Mesodermal cell (in vitro differentiated cells): ENCODE results near the gene DHX35.
"Not testable (repeated sequence)": the region's sequence is repeated elsewhere in the genome, so short reads cannot be mapped to it uniquely, and the experiment has no call there.

Experiments
- H3K27ac ChIP-seq: 2 replicates; pipeline ENCODE4 v1.7.0; 2013; ENCODE audit warnings: mild to moderate bottlenecking, low read depth, low read length, moderate library complexity; ENCODE audit not compliant: severe bottlenecking
- H3K36me3 ChIP-seq: 2 replicates; pipeline ENCODE4 v1.7.1; 2013; ENCODE audit warnings: mild to moderate bottlenecking, low read length, moderate library complexity; ENCODE audit not compliant: control insufficient read depth, insufficient read depth
- H3K4me1 ChIP-seq: one replicate; pipeline ENCODE4 v1.7.1; 2013; ENCODE audit warnings: mild to moderate bottlenecking, low read length; ENCODE audit not compliant: insufficient read depth, control insufficient read depth, poor library complexity, severe bottlenecking
- H3K4me3 ChIP-seq: 2 replicates; pipeline ENCODE4 v1.7.0; 2013; ENCODE audit warnings: low read length, control low read depth, mild to moderate bottlenecking; ENCODE audit not compliant: insufficient read depth, poor library complexity, severe bottlenecking; ENCODE audit errors: extremely low read depth
- H3K9me3 ChIP-seq: 2 replicates; pipeline ENCODE4 v1.7.1; 2013; ENCODE audit warnings: mild to moderate bottlenecking, low read length, moderate library complexity; ENCODE audit not compliant: control insufficient read depth
- WGBS, 2 experiments: methylation state at CpG; one replicate each; pipeline ENCODE4 v1.1.5; 2013; ENCODE audit warnings: missing lambda C conversion rate in 2 of 2; ENCODE audit not compliant: insufficient coverage in 2 of 2; 5-methylcytosine and 5-hydroxymethylcytosine counted together

Gene DHX35

DNA sequence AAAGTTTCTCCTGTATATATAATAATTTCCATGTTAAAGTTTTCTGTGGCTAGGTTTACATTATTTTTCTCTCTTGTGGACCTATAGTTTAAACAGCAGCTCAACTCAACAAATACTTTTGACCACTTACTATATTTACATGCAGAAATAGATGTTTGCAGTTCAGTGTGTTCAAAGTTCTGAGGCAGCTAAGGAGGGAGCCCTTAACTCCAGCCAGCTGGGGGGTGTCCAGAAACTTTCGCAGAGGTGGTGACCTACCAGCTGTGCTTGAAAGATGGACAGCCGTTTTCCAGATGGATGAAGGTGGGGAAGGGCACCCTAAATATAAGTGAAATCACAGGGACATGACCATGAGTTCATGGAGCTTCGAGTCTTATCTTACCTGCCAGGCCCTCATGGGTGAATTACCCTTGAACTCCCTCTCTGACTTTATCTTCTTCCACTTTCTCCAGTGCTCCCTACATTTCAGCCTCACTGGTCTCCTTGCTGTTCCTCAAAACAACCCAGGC, 33.4 kb downstream of the DHX35 start:
- Histone ChIP-seq H3K4me1 (peaks cover 6% of the 10 kb centered on the region), H3K27ac (no peak overlapping the region), H3K4me3 (no peak overlapping the region), H3K9me3 (no peaks in the 10 kb centered on the region), H3K36me3 (peaks cover 43% of the 10 kb centered on the region)
- 89 to 100% methylated on average over 1 to 2 of the region's 3 CpGs for WGBS, 2 experiments

GRCh38 chr20:38996866-38997265, 34.7 kb downstream of the DHX35 start:
- H3K36me3 ChIP-seq = peaks cover 43% of the 10 kb centered on the region
- not testable (repeated sequence) for H3K4me1 ChIP-seq, H3K9me3 ChIP-seq, H3K4me3 ChIP-seq, H3K27ac ChIP-seq
- 100% methylated on average over 1 of the region's 1 CpG; no CpG with 5 or more reads in 1 of the 2 experiments for WGBS, 2 experiments

DNA sequence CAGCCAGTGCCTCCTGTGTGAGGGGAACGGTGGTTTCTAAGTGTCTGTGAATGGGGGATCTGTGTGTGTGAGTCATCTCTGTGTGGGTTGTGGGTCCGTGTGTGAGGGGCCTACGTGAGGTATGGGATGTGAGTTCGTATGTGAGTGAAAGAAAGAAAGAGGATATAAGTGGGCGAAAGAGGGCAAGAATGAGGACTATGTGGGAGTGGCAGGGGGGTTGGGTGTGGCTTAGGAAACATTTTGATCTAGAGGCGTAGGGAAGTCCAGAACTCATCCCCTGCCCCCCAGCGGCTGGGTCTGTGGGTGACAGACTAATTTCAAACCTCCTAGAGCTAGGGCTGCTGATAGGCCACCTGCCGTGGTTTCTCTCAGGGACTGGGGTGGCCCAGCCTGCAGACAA, 35.5 kb downstream of the DHX35 start:
- Histone ChIP-seq H3K4me3 (no peak overlapping the region), H3K4me1 (peaks cover 6% of the 10 kb centered on the region), H3K9me3 (no peaks in the 10 kb centered on the region), H3K36me3 (peaks cover 51% of the 10 kb centered on the region), H3K27ac (no peak overlapping the region)
- 89 to 90% methylated on average over 4 to 8 of the region's 8 CpGs for WGBS, 2 experiments

- H3K36me3 ChIP-seq = peaks cover 62% of the 10 kb centered on the region
- H3K27ac ChIP-seq = no peak overlapping the region
- H3K9me3 ChIP-seq = no peaks in the 10 kb centered on the region
- 93 to 96% methylated on average over 3 of the region's 3 CpGs for WGBS, 2 experiments
- H3K4me3 ChIP-seq = no peak overlapping the region
- H3K4me1 ChIP-seq = peaks cover 6% of the 10 kb centered on the region
These were observed 37.1 kb downstream of the DHX35 start for GRCh38 chr20:38999217-38999616.

GRCh38 chr20:38999965-39000910, 38.1 kb downstream of the DHX35 start:
- Histone ChIP-seq H3K4me1 (peaks cover 6% of the 10 kb centered on the region), H3K9me3 (no peaks in the 10 kb centered on the region), H3K36me3 (peaks cover 64% of the 10 kb centered on the region), H3K27ac (no peak overlapping the region), H3K4me3 (no peak overlapping the region)
- 90 to 93% methylated on average over 4 to 5 of the region's 6 CpGs for WGBS, 2 experiments

GRCh38 chr20:39004508-39004907, 42.4 kb downstream of the DHX35 start:
- H3K9me3 ChIP-seq = no peaks in the 10 kb centered on the region
- no peaks in the 10 kb centered on the region for H3K4me1 ChIP-seq
- WGBS, 2 experiments = no CpG with 5 or more reads among the region's 1 CpG
- no peak overlapping the region for H3K27ac ChIP-seq
- H3K36me3 ChIP-seq = peaks cover 81% of the 10 kb centered on the region
- no peak overlapping the region for H3K4me3 ChIP-seq

- no peak overlapping the region for H3K27ac ChIP-seq
- no peaks in the 10 kb centered on the region for H3K9me3 ChIP-seq
- peaks cover 68% of the 10 kb centered on the region for H3K36me3 ChIP-seq
- no peak overlapping the region for H3K4me3 ChIP-seq
- no peaks in the 10 kb centered on the region for H3K4me1 ChIP-seq
- no CpG with 5 or more reads among the region's 1 CpG for WGBS, 2 experiments
These were observed 47.2 kb downstream of the DHX35 start for GRCh38 chr20:39009348-39009747.

- H3K36me3 ChIP-seq = peaks cover 70% of the 10 kb centered on the region
- no peak overlapping the region for H3K4me3 ChIP-seq
- no peaks in the 10 kb centered on the region for H3K4me1 ChIP-seq
- H3K9me3 ChIP-seq = no peaks in the 10 kb centered on the region
- H3K27ac ChIP-seq = no peak overlapping the region
- no CpG with 5 or more reads among the region's 1 CpG for WGBS, 2 experiments
These were observed 48.4 kb downstream of the DHX35 start for GRCh38 chr20:39010496-39010895.

GRCh38 chr20:39013662-39014109, 51.5 kb downstream of the DHX35 start:
- Histone ChIP-seq H3K27ac (no peak overlapping the region), H3K9me3 (no peaks in the 10 kb centered on the region), H3K4me3 (no peak overlapping the region), H3K36me3 (peaks cover 66% of the 10 kb centered on the region), H3K4me1 (no peaks in the 10 kb centered on the region)
- no CpG with 5 or more reads among the region's 2 CpGs for WGBS, 2 experiments

DNA sequence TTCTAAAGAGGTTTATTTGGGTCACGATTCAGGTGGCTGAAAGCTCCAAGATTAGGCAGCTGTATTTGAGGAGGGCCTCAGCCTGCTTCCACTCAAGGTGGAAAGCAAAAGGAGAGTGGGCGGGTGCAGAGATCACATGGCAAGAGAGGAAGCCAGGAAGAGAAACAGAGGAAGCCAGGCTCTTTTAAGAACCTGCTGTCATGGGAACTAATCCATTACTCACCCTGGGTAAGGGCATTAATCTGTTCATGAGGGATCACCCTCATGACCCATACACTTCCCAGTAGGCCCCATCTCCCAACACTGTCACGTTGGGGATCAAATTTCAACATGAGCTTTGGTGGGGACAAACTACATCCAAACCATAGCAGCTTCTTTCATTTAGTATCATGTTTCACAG, 53.9 kb downstream of the DHX35 start:
- WGBS, 2 experiments = 95 to 100% methylated on average over 3 of the region's 3 CpGs
- Histone ChIP-seq H3K4me1 (no peaks in the 10 kb centered on the region), H3K9me3 (no peaks in the 10 kb centered on the region), H3K4me3 (no peak overlapping the region), H3K36me3 (peaks cover 59% of the 10 kb centered on the region), H3K27ac (no peak overlapping the region)

GRCh38 chr20:39016506-39016905, 54.4 kb downstream of the DHX35 start:
- H3K4me1 ChIP-seq = no peaks in the 10 kb centered on the region
- WGBS, 2 experiments = 83 to 92% methylated on average over 1 to 2 of the region's 2 CpGs

More at GRCh38 chr20:39016506-39016905, 54.4 kb downstream of the DHX35 start:
- no peak overlapping the region for H3K27ac ChIP-seq
- H3K36me3 ChIP-seq = peaks cover 61% of the 10 kb centered on the region
- no peak overlapping the region for H3K4me3 ChIP-seq
- no peaks in the 10 kb centered on the region for H3K9me3 ChIP-seq
